Germinal center (tissue), 1 donor: ENCODE measurements around the gene RASAL2.
"Not testable (repeated sequence)": the region's sequence is repeated elsewhere in the genome, so short reads cannot be mapped to it uniquely, and the experiment has no call there.

Experiments used
- DNase-seq: peaks from one replicate; pipeline ENCODE4 v3.0.0; 2012; ENCODE audit warnings: mixed read lengths, low spot score

The RASAL2 gene

GRCh38 chr1:178071811-178072210 is 22.1 kb upstream of the RASAL2 start:
- DNase-seq: no peak

GRCh38 chr1:178072326-178072725 is 21.6 kb upstream of the RASAL2 start:
- DNase-seq: no peak

- DNase-seq: no peak
These were observed 18.6 kb upstream of the RASAL2 start for GRCh38 chr1:178075333-178075732.

- no peak for DNase-seq
These were observed 17.3 kb upstream of the RASAL2 start for GRCh38 chr1:178076607-178077006.

GRCh38 chr1:178077917-178078316 is 16.0 kb upstream of the RASAL2 start:
- DNase-seq: no peak

GRCh38 chr1:178086294-178086693 is 7.6 kb upstream of the RASAL2 start:
- DNase-seq: no peak

GRCh38 chr1:178086766-178087165 is 7.1 kb upstream of the RASAL2 start:
- DNase-seq: no peak

- DNase-seq: no peak
These were observed 5.3 kb upstream of the RASAL2 start for GRCh38 chr1:178088651-178089050.

- not testable (repeated sequence) for DNase-seq
These were observed 2.5 kb upstream of the RASAL2 start for GRCh38 chr1:178091454-178091853.

- no peak for DNase-seq
These were observed 1.7 kb upstream of the RASAL2 start for GRCh38 chr1:178091986-178092745.

- no peak for DNase-seq
These were observed 918 bp upstream of the RASAL2 start for GRCh38 chr1:178092878-178093493.

- peak; percentile 86 for DNase-seq
These were observed 382 bp upstream of the RASAL2 start for GRCh38 chr1:178093494-178093950.

- DNase-seq: no peak
These were observed 1.1 kb downstream of the RASAL2 start for GRCh38 chr1:178094739-178095645.

- DNase-seq: no peak
These were observed 2.5 kb downstream of the RASAL2 start for GRCh38 chr1:178096421-178096820.

GRCh38 chr1:178098262-178098661 is 4.4 kb downstream of the RASAL2 start:
- no peak for DNase-seq

GRCh38 chr1:178101266-178101630 is 7.3 kb downstream of the RASAL2 start:
- DNase-seq: no peak

GRCh38 chr1:178101654-178102053 is 7.8 kb downstream of the RASAL2 start:
- no peak for DNase-seq

GRCh38 chr1:178102218-178102617 is 8.3 kb downstream of the RASAL2 start:
- DNase-seq: no peak

- no peak for DNase-seq
These were observed 13.9 kb downstream of the RASAL2 start for GRCh38 chr1:178107823-178108222.

- no peak for DNase-seq
These were observed 15.6 kb downstream of the RASAL2 start for GRCh38 chr1:178109348-178110143.

GRCh38 chr1:178115260-178115659 is 21.4 kb downstream of the RASAL2 start:
- no peak for DNase-seq

GRCh38 chr1:178118524-178118923 is 24.6 kb downstream of the RASAL2 start:
- DNase-seq: no peak
